Measurements from ENCODE around the gene EIF4H. TPM values are rescaled to one million over a fixed set of nuclear protein-coding genes. Genes with fewer than 3 reads are reported as not detected.
A peak's percentile ranks its signal among the peaks of the same experiment; 100 is the strongest.

EIF4H gene
- polyA plus RNA-seq, 2 donors, result 148 to 205 TPM

DNA sequence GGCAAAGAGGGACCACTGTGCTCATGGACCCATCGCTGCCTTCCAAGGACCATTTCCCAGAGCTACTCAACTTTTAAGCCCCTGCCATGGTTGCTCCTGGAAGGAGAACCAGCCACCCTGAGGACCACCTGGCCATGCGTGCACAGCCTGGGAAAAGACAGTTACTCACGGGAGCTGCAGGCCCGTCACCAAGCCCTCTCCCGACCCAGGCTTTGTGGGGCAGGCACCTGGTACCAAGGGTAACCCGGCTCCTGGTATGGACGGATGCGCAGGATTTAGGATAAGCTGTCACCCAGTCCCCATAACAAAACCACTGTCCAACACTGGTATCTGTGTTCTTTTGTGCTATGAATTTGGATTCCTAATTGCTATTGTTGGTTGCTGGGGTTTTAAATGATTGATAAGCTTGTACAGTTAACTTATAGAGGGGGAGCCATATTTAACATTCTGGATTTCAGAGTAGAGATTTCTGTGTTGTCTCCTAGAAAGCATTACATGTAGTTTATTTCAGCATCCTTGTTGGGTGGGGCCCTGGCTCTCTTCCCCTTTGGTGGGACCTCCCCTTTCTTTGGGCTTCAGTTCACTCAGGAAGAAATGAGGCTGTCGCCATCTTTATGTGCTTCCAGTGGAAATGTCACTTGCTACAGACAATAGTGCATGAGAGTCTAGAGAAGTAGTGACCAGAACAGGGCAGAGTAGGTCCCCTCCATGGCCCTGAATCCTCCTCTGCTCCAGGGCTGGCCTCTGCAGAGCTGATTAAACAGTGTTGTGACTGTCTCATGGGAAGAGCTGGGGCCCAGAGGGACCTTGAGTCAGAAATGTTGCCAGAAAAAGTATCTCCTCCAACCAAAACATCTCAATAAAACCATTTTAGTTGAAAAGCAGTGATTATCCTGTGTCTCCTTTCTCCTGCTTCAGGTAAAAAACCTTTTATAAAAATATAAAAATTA is 55.1 kb downstream of the EIF4H start:
- H3K36me3 ChIP-seq (ENCODE audit: control insufficient read depth in 2 of 2, insufficient read depth in 2 of 2, low read length in 1 of 2), result peaks cover 2 to 21% of the 10 kb centered on the region in 2 donors
- 91 to 93% methylated on average over 9 of the region's 9 CpGs for WGBS, 2 donors

DNA sequence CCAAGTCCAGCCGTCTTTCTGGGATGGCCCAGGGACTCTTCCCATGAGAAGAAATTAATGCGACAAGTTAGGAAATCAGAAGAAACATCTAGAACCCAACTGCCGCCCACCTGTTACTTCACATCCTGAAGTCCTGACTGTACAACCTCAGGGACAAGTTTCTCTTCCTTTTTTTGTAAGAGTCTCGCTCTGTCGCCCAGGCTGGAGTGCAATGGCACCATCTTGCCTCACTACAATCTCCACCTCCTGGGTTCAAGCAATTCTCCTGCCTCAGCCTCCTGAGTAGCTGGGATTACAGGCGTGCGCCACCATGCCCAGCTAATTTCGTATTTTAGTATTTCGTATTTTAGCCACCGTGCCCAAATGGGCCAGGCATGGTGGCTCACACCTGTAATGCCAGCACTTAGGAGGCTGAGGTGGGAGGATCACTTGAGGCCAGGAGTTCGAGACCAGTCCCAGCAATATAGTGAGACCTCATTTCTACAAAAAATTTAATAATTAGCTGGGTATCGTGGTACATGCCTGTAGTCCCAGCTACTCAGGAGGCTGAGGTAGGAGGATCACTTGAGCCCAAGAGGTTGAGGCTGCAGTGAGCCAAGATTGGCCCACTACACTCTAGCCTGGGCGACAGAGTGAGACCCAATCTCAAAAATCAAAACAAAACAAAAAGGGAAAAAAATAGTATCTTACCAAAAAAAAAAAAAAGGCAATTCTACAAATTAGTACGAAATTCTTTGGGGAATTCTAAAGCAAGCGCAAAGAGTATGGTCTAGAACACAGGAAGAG is 56.5 kb downstream of the EIF4H start:
- Histone ChIP-seq H3K36me3 (ENCODE audit: control insufficient read depth in 2 of 2, insufficient read depth in 2 of 2, low read length in 1 of 2) (peaks cover 2 to 22% of the 10 kb centered on the region in 2 donors), H3K9me3 (ENCODE audit: control insufficient read depth in 2 of 2, insufficient read depth in 1 of 2, low read depth in 1 of 2, low read length in 1 of 2) (no peaks in the 10 kb centered on the region)

More for the DNA sequence above, 55.1 kb downstream of the EIF4H start:
- Histone ChIP-seq H3K4me3 (ENCODE audit: low read depth in 1 of 2, low read length in 2 of 2) (no peak overlapping the region), H3K27me3 (ENCODE audit: control insufficient read depth in 1 of 2, insufficient read depth in 2 of 2, low read length in 2 of 2) (no peaks in the 10 kb centered on the region), H3K4me1 (ENCODE audit: control insufficient read depth in 2 of 2, insufficient read depth in 2 of 2, low read length in 1 of 2) (no peaks in the 10 kb centered on the region), H3K27ac (ENCODE audit: low read depth in 2 of 2, low read length in 1 of 2) (no peak overlapping the region), H3K9me3 (ENCODE audit: control insufficient read depth in 2 of 2, insufficient read depth in 1 of 2, low read depth in 1 of 2, low read length in 1 of 2) (no peaks in the 10 kb centered on the region)

GRCh38 chr7:74231232-74231590 is 57.1 kb downstream of the EIF4H start:
- H3K27ac ChIP-seq (ENCODE audit: low read depth in 2 of 2, low read length in 1 of 2), result no peak overlapping the region
- H3K4me1 ChIP-seq (ENCODE audit: control insufficient read depth in 2 of 2, insufficient read depth in 2 of 2, low read length in 1 of 2), result no peaks in the 10 kb centered on the region
- H3K36me3 ChIP-seq (ENCODE audit: control insufficient read depth in 2 of 2, insufficient read depth in 2 of 2, low read length in 1 of 2), result peaks cover 2 to 22% of the 10 kb centered on the region in 2 donors

More for the DNA sequence above, 56.5 kb downstream of the EIF4H start:
- Histone ChIP-seq H3K4me3 (ENCODE audit: low read depth in 1 of 2, low read length in 2 of 2) (no peak overlapping the region), H3K27me3 (ENCODE audit: control insufficient read depth in 1 of 2, insufficient read depth in 2 of 2, low read length in 2 of 2) (no peaks in the 10 kb centered on the region), H3K4me1 (ENCODE audit: control insufficient read depth in 2 of 2, insufficient read depth in 2 of 2, low read length in 1 of 2) (no peaks in the 10 kb centered on the region), H3K27ac (ENCODE audit: low read depth in 2 of 2, low read length in 1 of 2) (no peak overlapping the region)
- 94% methylated on average over 15 of the region's 15 CpGs for WGBS, 2 donors

GRCh38 chr7:74233655-74234285 is 59.6 kb downstream of the EIF4H start:
- H3K9me3 ChIP-seq (ENCODE audit: control insufficient read depth in 2 of 2, insufficient read depth in 1 of 2, low read depth in 1 of 2, low read length in 1 of 2), result no peaks in the 10 kb centered on the region
- H3K27ac ChIP-seq (ENCODE audit: low read depth in 2 of 2, low read length in 1 of 2), result no peak overlapping the region
- H3K36me3 ChIP-seq (ENCODE audit: control insufficient read depth in 2 of 2, insufficient read depth in 2 of 2, low read length in 1 of 2), result peaks cover 9 to 36% of the 10 kb centered on the region in 2 donors
- no peaks in the 10 kb centered on the region for H3K4me1 ChIP-seq (ENCODE audit: control insufficient read depth in 2 of 2, insufficient read depth in 2 of 2, low read length in 1 of 2)
- H3K4me3 ChIP-seq (ENCODE audit: low read depth in 1 of 2, low read length in 2 of 2), result no peak overlapping the region
- H3K27me3 ChIP-seq (ENCODE audit: control insufficient read depth in 1 of 2, insufficient read depth in 2 of 2, low read length in 2 of 2), result no peaks in the 10 kb centered on the region
- WGBS, 2 donors, result 76 to 82% methylated on average over 13 of the region's 13 CpGs

More at GRCh38 chr7:74231232-74231590, 57.1 kb downstream of the EIF4H start:
- H3K4me3 ChIP-seq (ENCODE audit: low read depth in 1 of 2, low read length in 2 of 2), result no peak overlapping the region
- H3K9me3 ChIP-seq (ENCODE audit: control insufficient read depth in 2 of 2, insufficient read depth in 1 of 2, low read depth in 1 of 2, low read length in 1 of 2), result no peaks in the 10 kb centered on the region
- H3K27me3 ChIP-seq (ENCODE audit: control insufficient read depth in 1 of 2, insufficient read depth in 2 of 2, low read length in 2 of 2), result no peaks in the 10 kb centered on the region
- 89 to 91% methylated on average over 12 of the region's 12 CpGs for WGBS, 2 donors

- H3K27ac ChIP-seq (ENCODE audit: low read depth in 2 of 2, low read length in 1 of 2), result peak overlapping the region in 1 of 2 donors; percentile 75
- H3K4me3 ChIP-seq (ENCODE audit: low read depth in 1 of 2, low read length in 2 of 2), result no peak overlapping the region
- 65 to 70% methylated on average over 8 of the region's 8 CpGs for WGBS, 2 donors
- H3K4me1 ChIP-seq (ENCODE audit: control insufficient read depth in 2 of 2, insufficient read depth in 2 of 2, low read length in 1 of 2), result no peaks in the 10 kb centered on the region
- no peaks in the 10 kb centered on the region for H3K9me3 ChIP-seq (ENCODE audit: control insufficient read depth in 2 of 2, insufficient read depth in 1 of 2, low read depth in 1 of 2, low read length in 1 of 2)
- H3K36me3 ChIP-seq (ENCODE audit: control insufficient read depth in 2 of 2, insufficient read depth in 2 of 2, low read length in 1 of 2), result peaks cover 13 to 40% of the 10 kb centered on the region in 2 donors
- no peaks in the 10 kb centered on the region for H3K27me3 ChIP-seq (ENCODE audit: control insufficient read depth in 1 of 2, insufficient read depth in 2 of 2, low read length in 2 of 2)
Observed at GRCh38 chr7:74235518-74236268, 61.5 kb downstream of the EIF4H start.

DNA sequence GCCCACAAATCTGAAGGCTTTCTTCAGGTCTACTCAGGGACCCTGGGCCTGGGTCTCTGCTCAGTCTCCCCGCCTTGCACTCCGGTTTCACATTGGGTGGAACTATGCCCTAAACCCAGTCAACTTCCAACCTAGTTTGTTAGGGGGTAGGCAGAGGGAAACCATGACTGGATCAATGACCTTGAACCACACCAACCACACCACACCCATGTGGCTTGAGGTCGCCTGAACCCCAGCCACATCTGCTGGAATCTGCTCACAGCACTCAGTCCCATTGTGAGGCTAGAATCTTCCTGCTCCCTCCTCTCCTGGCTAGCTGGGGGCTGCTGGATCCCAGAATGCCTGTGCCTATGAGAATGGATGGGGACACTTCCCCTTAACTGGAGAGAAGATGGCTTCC is 62.1 kb downstream of the EIF4H start:
- Histone ChIP-seq H3K9me3 (ENCODE audit: control insufficient read depth in 2 of 2, insufficient read depth in 1 of 2, low read depth in 1 of 2, low read length in 1 of 2) (no peaks in the 10 kb centered on the region), H3K4me1 (ENCODE audit: control insufficient read depth in 2 of 2, insufficient read depth in 2 of 2, low read length in 1 of 2) (no peaks in the 10 kb centered on the region), H3K36me3 (ENCODE audit: control insufficient read depth in 2 of 2, insufficient read depth in 2 of 2, low read length in 1 of 2) (peaks cover 13 to 40% of the 10 kb centered on the region in 2 donors), H3K27ac (ENCODE audit: low read depth in 2 of 2, low read length in 1 of 2) (peak overlapping the region in 1 of 2 donors; percentile 75), H3K27me3 (ENCODE audit: control insufficient read depth in 1 of 2, insufficient read depth in 2 of 2, low read length in 2 of 2) (no peaks in the 10 kb centered on the region), H3K4me3 (ENCODE audit: low read depth in 1 of 2, low read length in 2 of 2) (no peak overlapping the region)
- WGBS, 2 donors, result 83 to 92% methylated on average over 3 of the region's 3 CpGs

DNA sequence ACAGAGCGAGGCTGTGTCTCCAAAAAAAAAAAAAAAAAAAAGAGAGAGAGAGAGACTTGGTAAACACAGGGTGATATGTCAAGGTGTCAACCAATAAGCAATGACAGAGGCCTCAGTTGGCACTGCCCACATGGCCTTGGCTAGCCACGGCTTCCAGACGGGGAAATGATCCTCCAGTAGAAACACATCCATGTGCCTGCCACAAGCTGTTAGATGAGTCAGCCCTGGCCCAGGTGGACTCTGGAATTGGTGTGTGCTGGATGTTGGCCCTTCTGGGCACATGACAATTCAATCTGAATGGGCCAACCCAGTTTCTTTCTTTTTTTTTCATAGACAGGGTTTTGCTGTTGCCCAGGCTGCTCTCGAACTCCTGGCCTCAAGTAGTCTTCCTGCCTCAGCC is 66.3 kb downstream of the EIF4H start:
- WGBS, 2 donors, result 82 to 87% methylated on average over 4 of the region's 4 CpGs
- Histone ChIP-seq H3K36me3 (ENCODE audit: control insufficient read depth in 2 of 2, insufficient read depth in 2 of 2, low read length in 1 of 2) (peaks cover 16 to 26% of the 10 kb centered on the region in 2 donors), H3K27ac (ENCODE audit: low read depth in 2 of 2, low read length in 1 of 2) (no peak overlapping the region), H3K4me1 (ENCODE audit: control insufficient read depth in 2 of 2, insufficient read depth in 2 of 2, low read length in 1 of 2) (no peaks in the 10 kb centered on the region), H3K9me3 (ENCODE audit: control insufficient read depth in 2 of 2, insufficient read depth in 1 of 2, low read depth in 1 of 2, low read length in 1 of 2) (no peaks in the 10 kb centered on the region), H3K4me3 (ENCODE audit: low read depth in 1 of 2, low read length in 2 of 2) (no peak overlapping the region), H3K27me3 (ENCODE audit: control insufficient read depth in 1 of 2, insufficient read depth in 2 of 2, low read length in 2 of 2) (no peaks in the 10 kb centered on the region)

DNA sequence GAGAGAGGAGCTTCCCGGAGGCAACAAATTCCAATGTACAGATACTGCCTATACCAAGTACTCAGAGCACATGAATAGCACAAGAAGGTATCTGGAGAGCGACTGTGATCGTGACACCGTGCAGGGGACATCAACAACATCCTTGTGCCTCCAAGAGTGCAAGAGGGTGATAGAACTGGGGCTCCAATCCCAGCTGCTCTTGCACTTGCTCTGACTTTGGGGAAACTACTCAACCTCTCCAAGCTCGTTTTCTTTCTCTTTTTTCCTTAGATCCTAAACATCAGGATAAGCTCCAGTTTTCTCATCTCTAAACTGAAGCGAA is 67.9 kb downstream of the EIF4H start:
- H3K27ac ChIP-seq (ENCODE audit: low read depth in 2 of 2, low read length in 1 of 2), result no peak overlapping the region
- 81 to 89% methylated on average over 6 of the region's 6 CpGs for WGBS, 2 donors
- H3K4me3 ChIP-seq (ENCODE audit: low read depth in 1 of 2, low read length in 2 of 2), result no peak overlapping the region
- H3K4me1 ChIP-seq (ENCODE audit: control insufficient read depth in 2 of 2, insufficient read depth in 2 of 2, low read length in 1 of 2), result no peaks in the 10 kb centered on the region
- H3K27me3 ChIP-seq (ENCODE audit: control insufficient read depth in 1 of 2, insufficient read depth in 2 of 2, low read length in 2 of 2), result no peaks in the 10 kb centered on the region
- H3K9me3 ChIP-seq (ENCODE audit: control insufficient read depth in 2 of 2, insufficient read depth in 1 of 2, low read depth in 1 of 2, low read length in 1 of 2), result no peaks in the 10 kb centered on the region
- peaks cover 16 to 25% of the 10 kb centered on the region in 2 donors for H3K36me3 ChIP-seq (ENCODE audit: control insufficient read depth in 2 of 2, insufficient read depth in 2 of 2, low read length in 1 of 2)

DNA sequence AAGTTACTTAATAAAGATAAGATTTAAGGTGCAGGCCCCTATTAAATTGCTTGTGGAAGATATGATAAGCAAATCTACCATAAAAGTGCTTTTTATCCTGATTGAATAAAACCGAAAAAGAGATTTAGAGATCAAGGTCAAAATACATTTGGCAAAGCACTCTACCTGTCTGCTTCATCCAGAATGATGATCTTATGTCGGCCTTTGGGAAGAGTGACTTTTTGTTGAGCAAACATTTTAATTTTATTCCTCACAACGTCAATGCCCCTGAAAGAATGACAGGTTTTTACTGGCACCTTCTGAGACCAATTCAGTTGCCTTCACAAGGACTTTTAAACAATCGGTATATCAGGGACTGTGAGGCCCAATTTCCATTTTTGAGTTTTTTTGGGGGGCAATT is 72.3 kb downstream of the EIF4H start:
- 61 to 79% methylated on average over 4 of the region's 4 CpGs for WGBS, 2 donors
- Histone ChIP-seq H3K4me3 (ENCODE audit: low read depth in 1 of 2, low read length in 2 of 2) (no peak overlapping the region), H3K36me3 (ENCODE audit: control insufficient read depth in 2 of 2, insufficient read depth in 2 of 2, low read length in 1 of 2) (peaks cover 3 to 22% of the 10 kb centered on the region in 2 donors), H3K9me3 (ENCODE audit: control insufficient read depth in 2 of 2, insufficient read depth in 1 of 2, low read depth in 1 of 2, low read length in 1 of 2) (no peaks in the 10 kb centered on the region), H3K27me3 (ENCODE audit: control insufficient read depth in 1 of 2, insufficient read depth in 2 of 2, low read length in 2 of 2) (no peaks in the 10 kb centered on the region), H3K27ac (ENCODE audit: low read depth in 2 of 2, low read length in 1 of 2) (no peak overlapping the region), H3K4me1 (ENCODE audit: control insufficient read depth in 2 of 2, insufficient read depth in 2 of 2, low read length in 1 of 2) (no peaks in the 10 kb centered on the region)

All from esophagus (tissue), 2 donors.